ENCODE measurements around the gene RBFA. TPM values are rescaled to one million over a fixed set of nuclear protein-coding genes. Genes with fewer than 3 reads are reported as not detected.

Gene RBFA
- total RNA-seq, 1 experiment from 2014 or later, result 45.3 TPM

DNA sequence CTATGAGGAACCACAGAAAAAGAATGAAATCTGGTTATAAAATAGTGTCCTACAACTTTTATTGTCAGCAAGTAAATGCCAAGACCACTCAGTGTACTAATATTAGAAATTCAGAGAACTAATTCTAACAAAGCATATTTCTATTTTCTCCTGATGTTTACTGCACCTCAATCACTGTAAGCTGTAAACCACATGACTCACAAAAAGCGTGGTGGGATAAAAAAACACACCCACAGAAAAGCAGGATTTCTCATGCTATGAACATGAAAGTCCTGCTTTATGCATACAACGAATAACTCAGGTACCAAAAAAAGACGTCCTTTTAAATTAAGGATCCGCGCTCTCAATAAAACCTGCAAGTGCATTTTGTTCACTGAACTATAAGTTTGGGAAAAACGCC is 46.7 kb upstream of the RBFA start:
- no peak for TF ChIP-seq EGR1 (IDR thresholded peaks at IDR 0.05; ENCODE audit: low read depth)
- TF ChIP-seq POLR2AphosphoS5 (IDR thresholded peaks at IDR 0.05; ENCODE audit: low read depth, low read length), result no peak
- TF ChIP-seq, protein P1, sequence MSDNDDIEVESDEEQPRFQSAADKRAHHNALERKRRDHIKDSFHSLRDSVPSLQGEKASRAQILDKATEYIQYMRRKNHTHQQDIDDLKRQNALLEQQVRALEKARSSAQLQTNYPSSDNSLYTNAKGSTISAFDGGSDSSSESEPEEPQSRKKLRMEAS (IDR thresholded peaks at IDR 0.05), result no peak
- no peak for TF ChIP-seq SRF (IDR thresholded peaks at IDR 0.05; ENCODE audit: low read depth)
- TF ChIP-seq ATF3 (IDR thresholded peaks at IDR 0.05), result no peak
- TF ChIP-seq CEBPB (IDR thresholded peaks at IDR 0.05; ENCODE audit: low read depth), result no peak
- no peak for TF ChIP-seq TCF7L2 (IDR thresholded peaks at IDR 0.05; ENCODE audit: borderline replicate concordance, extremely low read depth, insufficient read depth, insufficient read length)
- no peaks in the 10 kb centered on the region for H3K9me3 ChIP-seq (ENCODE audit: control insufficient read depth in 1 of 2, insufficient read depth in 1 of 2, low read depth in 1 of 2, low read length in 2 of 2)
- peak overlapping the region; percentile 59 to 83 for H3K4me3 ChIP-seq (replicated peaks in 1 of 2; ENCODE audit: low read depth in 1 of 2, low read length in 2 of 2)
- H3K27ac ChIP-seq (ENCODE audit: low read depth, low read length), result peak overlapping the region; percentile 97
- H3K36me3 ChIP-seq (ENCODE audit: control insufficient read depth in 1 of 2, insufficient read depth in 2 of 2, low read length in 2 of 2), result peaks cover 12 to 22% of the 10 kb centered on the region in 2 experiments; a peak in 3 of 4 replicates
- CTCF ChIA-PET, result no interaction called here
- no peak overlapping the region for H2AFZ ChIP-seq (ENCODE audit: low read depth, low read length, poor library complexity, severe bottlenecking)
- peaks cover 58% of the 10 kb centered on the region for H3K79me2 ChIP-seq (ENCODE audit: insufficient read depth, low read length)
- peak overlapping the region; percentile 78 for H3K4me2 ChIP-seq (ENCODE audit: low read length)
- peaks cover 38% of the 10 kb centered on the region; the same call in 1 of the 2 replicates for H4K20me1 ChIP-seq (ENCODE audit: insufficient read depth)
- no peak for DNase-seq (ENCODE audit: low read depth, low spot score)
- no peak for ATAC-seq
- peaks cover 8 to 29% of the 10 kb centered on the region in 2 experiments for H3K4me1 ChIP-seq (ENCODE audit: control insufficient read depth in 1 of 2, insufficient read depth in 2 of 2, low read length in 2 of 2)
- RAD21 ChIA-PET (ENCODE audit: low non-redundant PET in 1 of 2, low total read pairs in 2 of 2, uncharacterized antibody in 2 of 2, unreplicated experiment in 2 of 2), result no interaction called here
- intact Hi-C loops (cut with micrococcal nuclease), result loop anchor here (10.0 kb wide), 1 partner anchor 127 kb away; no protein-coding TSS in a partner anchor
- no peaks in the 10 kb centered on the region for H3K27me3 ChIP-seq (ENCODE audit: insufficient read depth, low read length)
- POLR2A ChIA-PET, result interaction anchor here (3.4 kb wide), 1 partner anchor 46 kb away, joined by 16 read pairs; the partner anchor contains the start of gene RBFA
- no peaks in the 10 kb centered on the region for H3K9me2 ChIP-seq (ENCODE audit: insufficient read depth)
- peak overlapping the region; percentile 97 for H3K9ac ChIP-seq (ENCODE audit: low read length)
- BruUV-seq (replicated peaks), result no TSS peak

- H3K79me2 ChIP-seq (ENCODE audit: insufficient read depth, low read length), result peaks cover 53% of the 10 kb centered on the region
- CTCF ChIA-PET, result no interaction called here
Measured at GRCh38 chr18:79988071-79988450, 46.2 kb upstream of the RBFA start.

More at GRCh38 chr18:79988071-79988450, 46.2 kb upstream of the RBFA start:
- RAD21 ChIA-PET (ENCODE audit: low non-redundant PET in 1 of 2, low total read pairs in 2 of 2, uncharacterized antibody in 2 of 2, unreplicated experiment in 2 of 2), result no interaction called here
- H3K4me3 ChIP-seq (replicated peaks in 1 of 2; ENCODE audit: low read depth in 1 of 2, low read length in 2 of 2), result peak overlapping the region; percentile 59 to 83
- H3K4me1 ChIP-seq (ENCODE audit: control insufficient read depth in 1 of 2, insufficient read depth in 2 of 2, low read length in 2 of 2), result peaks cover 8 to 26% of the 10 kb centered on the region in 2 experiments
- DNase-seq (ENCODE audit: low read depth, low spot score), result no peak
- peak overlapping the region; percentile 97 for H3K27ac ChIP-seq (ENCODE audit: low read depth, low read length)
- BruUV-seq (replicated peaks), result no TSS peak
- H3K27me3 ChIP-seq (ENCODE audit: insufficient read depth, low read length), result no peaks in the 10 kb centered on the region
- H2AFZ ChIP-seq (ENCODE audit: low read depth, low read length, poor library complexity, severe bottlenecking), result no peak overlapping the region
- intact Hi-C loops (cut with micrococcal nuclease), result loop anchor here (10.0 kb wide), 1 partner anchor 127 kb away; no protein-coding TSS in a partner anchor
- no peaks in the 10 kb centered on the region for H3K9me3 ChIP-seq (ENCODE audit: control insufficient read depth in 1 of 2, insufficient read depth in 1 of 2, low read depth in 1 of 2, low read length in 2 of 2)
- H3K9ac ChIP-seq (ENCODE audit: low read length), result peak overlapping the region; percentile 97
- H3K36me3 ChIP-seq (ENCODE audit: control insufficient read depth in 1 of 2, insufficient read depth in 2 of 2, low read length in 2 of 2), result peaks cover 12 to 22% of the 10 kb centered on the region in 2 experiments; a peak in 3 of 4 replicates
- POLR2A ChIA-PET, result interaction anchor here (3.4 kb wide), 1 partner anchor 46 kb away, joined by 16 read pairs; the partner anchor contains the start of gene RBFA
- peaks cover 35% of the 10 kb centered on the region; the same call in 1 of the 2 replicates for H4K20me1 ChIP-seq (ENCODE audit: insufficient read depth)
- peak; percentile 17; the same call in 1 of the 2 replicates for TF ChIP-seq ELF1 (IDR thresholded peaks at IDR 0.05; ENCODE audit: borderline replicate concordance, low read depth)
- TF ChIP-seq RAD21 (IDR thresholded peaks at IDR 0.05; ENCODE audit: low read depth), result peak; percentile 30
- peak in 1 of 3 experiments; percentile 8; a peak in 3 of 6 replicates for TF ChIP-seq CTCF (IDR thresholded peaks at IDR 0.05 in 2 of 3, conservative IDR thresholded peaks at IDR 0.05 in 1 of 3; ENCODE audit: borderline replicate concordance in 1 of 3, insufficient read depth in 1 of 3, low read depth in 2 of 3, low read length in 2 of 3)
- peak; percentile 87 for TF ChIP-seq ZFX (IDR thresholded peaks at IDR 0.05)
- TF ChIP-seq, protein P2, sequence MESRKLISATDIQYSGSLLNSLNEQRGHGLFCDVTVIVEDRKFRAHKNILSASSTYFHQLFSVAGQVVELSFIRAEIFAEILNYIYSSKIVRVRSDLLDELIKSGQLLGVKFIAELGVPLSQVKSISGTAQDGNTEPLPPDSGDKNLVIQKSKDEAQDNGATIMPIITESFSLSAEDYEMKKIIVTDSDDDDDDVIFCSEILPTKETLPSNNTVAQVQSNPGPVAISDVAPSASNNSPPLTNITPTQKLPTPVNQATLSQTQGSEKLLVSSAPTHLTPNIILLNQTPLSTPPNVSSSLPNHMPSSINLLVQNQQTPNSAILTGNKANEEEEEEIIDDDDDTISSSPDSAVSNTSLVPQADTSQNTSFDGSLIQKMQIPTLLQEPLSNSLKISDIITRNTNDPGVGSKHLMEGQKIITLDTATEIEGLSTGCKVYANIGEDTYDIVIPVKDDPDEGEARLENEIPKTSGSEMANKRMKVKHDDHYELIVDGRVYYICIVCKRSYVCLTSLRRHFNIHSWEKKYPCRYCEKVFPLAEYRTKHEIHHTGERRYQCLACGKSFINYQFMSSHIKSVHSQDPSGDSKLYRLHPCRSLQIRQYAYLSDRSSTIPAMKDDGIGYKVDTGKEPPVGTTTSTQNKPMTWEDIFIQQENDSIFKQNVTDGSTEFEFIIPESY (IDR thresholded peaks at IDR 0.05; ENCODE audit: extremely low read depth, insufficient replicate concordance, low read length), result no peak
- TF ChIP-seq, protein P1 (IDR thresholded peaks at IDR 0.05), result peak; percentile 79; the same call in 1 of the 2 replicates
- TF ChIP-seq SRF (IDR thresholded peaks at IDR 0.05; ENCODE audit: low read depth), result no peak
- no peaks in the 10 kb centered on the region for H3K9me2 ChIP-seq (ENCODE audit: insufficient read depth)
- H3K4me2 ChIP-seq (ENCODE audit: low read length), result peak overlapping the region; percentile 78
- peak; percentile 64 for ATAC-seq

Data from HCT116 (cell line).